Trophoblast cell (in vitro differentiated cells and primary cell): ENCODE results near the gene MID2.
"Not testable (repeated sequence)": the region's sequence is repeated elsewhere in the genome, so short reads cannot be mapped to it uniquely, and the experiment has no call there.

Source experiments
- DNase-seq, 2 donors: peaks; one replicate each; pipeline ENCODE4 v3.0.0-alpha.2; 2016
- H2AFZ ChIP-seq: 2 replicates; pipeline ENCODE4 v1.6.1; 2013; ENCODE audit warnings: low read length, moderate library complexity, mild to moderate bottlenecking; ENCODE audit not compliant: insufficient read depth, poor library complexity
- H2AK5ac ChIP-seq: 2 replicates; pipeline ENCODE4 v1.6.1; 2013; ENCODE audit warnings: mild to moderate bottlenecking, low read length
- H2BK120ac ChIP-seq: 2 replicates; pipeline ENCODE4 v1.6.1; 2013; ENCODE audit warnings: low read length, mild to moderate bottlenecking, moderate library complexity; ENCODE audit not compliant: insufficient read depth, poor library complexity
- H2BK12ac ChIP-seq: 2 replicates; pipeline ENCODE4 v1.6.1; 2013; ENCODE audit warnings: mild to moderate bottlenecking, low read length, moderate library complexity
- H2BK5ac ChIP-seq: 2 replicates; pipeline ENCODE4 v1.6.1; 2013; ENCODE audit warnings: low read length, low read depth, moderate library complexity, mild to moderate bottlenecking; ENCODE audit not compliant: poor library complexity
- H3K14ac ChIP-seq: 2 replicates; pipeline ENCODE4 v1.6.1; 2013; ENCODE audit warnings: mild to moderate bottlenecking, low read length
- H3K18ac ChIP-seq: 2 replicates; pipeline ENCODE4 v1.6.1; 2013; ENCODE audit warnings: mild to moderate bottlenecking, low read length
- H3K23ac ChIP-seq: 2 replicates; pipeline ENCODE4 v1.6.1; 2013; ENCODE audit warnings: low read length
- H3K27ac ChIP-seq: 2 replicates; pipeline ENCODE4 v1.5.1; 2013; ENCODE audit warnings: low read depth, mild to moderate bottlenecking, inconsistent platforms, low read length, moderate library complexity
- H3K27me3 ChIP-seq: 2 replicates; pipeline ENCODE4 v1.6.1; 2013; ENCODE audit warnings: inconsistent platforms, mild to moderate bottlenecking, low read length, moderate library complexity; ENCODE audit not compliant: insufficient read depth
- H3K36me3 ChIP-seq, 2 experiments: 1 replicate in 1 of 2; 2 replicates in 1 of 2; pipeline ENCODE4 v1.6.1; 2013; ENCODE audit warnings: low read length in 2 of 2, mild to moderate bottlenecking in 2 of 2, moderate library complexity in 1 of 2; ENCODE audit not compliant: insufficient read depth in 2 of 2, control insufficient read depth in 1 of 2
- H3K4ac ChIP-seq: 2 replicates; pipeline ENCODE4 v1.6.1; 2013; ENCODE audit warnings: low read depth, mild to moderate bottlenecking, low read length, moderate library complexity
- H3K4me1 ChIP-seq, 2 experiments: 1 replicate in 1 of 2; 2 replicates in 1 of 2; pipeline ENCODE4 v1.6.1; 2013; ENCODE audit warnings: low read length in 2 of 2, mild to moderate bottlenecking in 2 of 2, moderate library complexity in 1 of 2; ENCODE audit not compliant: insufficient read depth in 2 of 2, control insufficient read depth in 1 of 2
- H3K4me2 ChIP-seq: 2 replicates; pipeline ENCODE4 v1.6.1; 2013; ENCODE audit warnings: inconsistent platforms, mild to moderate bottlenecking, low read length, moderate library complexity
- H3K4me3 ChIP-seq: 2 replicates; pipeline ENCODE4 v1.5.1; 2013; ENCODE audit warnings: mild to moderate bottlenecking, low read depth, low read length, inconsistent platforms
- H3K79me1 ChIP-seq: one replicate; pipeline ENCODE4 v1.6.1; 2013; ENCODE audit warnings: low read length
- H3K79me2 ChIP-seq: 2 replicates; pipeline ENCODE4 v1.6.1; 2013; ENCODE audit warnings: low read length, mild to moderate bottlenecking; ENCODE audit not compliant: control insufficient read depth, insufficient read depth, poor library complexity
- H3K9ac ChIP-seq: 2 replicates; pipeline ENCODE4 v1.6.1; 2013; ENCODE audit warnings: mild to moderate bottlenecking, low read length
- H3K9me3 ChIP-seq: 2 replicates; pipeline ENCODE4 v1.6.1; 2013; ENCODE audit warnings: low read depth, mild to moderate bottlenecking, control low read depth, inconsistent platforms, low read length; ENCODE audit not compliant: insufficient read depth
- H4K12ac ChIP-seq: 2 replicates; pipeline ENCODE4 v1.6.1; 2013; ENCODE audit warnings: low read depth, mild to moderate bottlenecking, low read length, moderate library complexity
- H4K8ac ChIP-seq: 2 replicates; pipeline ENCODE4 v1.6.1; 2013; ENCODE audit warnings: low read depth, mild to moderate bottlenecking, low read length, moderate library complexity
- H4K91ac ChIP-seq: one replicate; pipeline ENCODE4 v1.6.1; 2013; ENCODE audit warnings: low read depth, mild to moderate bottlenecking, low read length, moderate library complexity
- WGBS: extraction: QIAGEN DNeasy Blood & Tissue Kit; methylation state at CpG from one replicate; pipeline ENCODE4 v1.1.7; 2013; ENCODE audit warnings: missing lambda C conversion rate; ENCODE audit not compliant: insufficient read length, insufficient coverage; ENCODE audit errors: extremely low coverage; 5-methylcytosine and 5-hydroxymethylcytosine counted together

The MID2 gene

DNA sequence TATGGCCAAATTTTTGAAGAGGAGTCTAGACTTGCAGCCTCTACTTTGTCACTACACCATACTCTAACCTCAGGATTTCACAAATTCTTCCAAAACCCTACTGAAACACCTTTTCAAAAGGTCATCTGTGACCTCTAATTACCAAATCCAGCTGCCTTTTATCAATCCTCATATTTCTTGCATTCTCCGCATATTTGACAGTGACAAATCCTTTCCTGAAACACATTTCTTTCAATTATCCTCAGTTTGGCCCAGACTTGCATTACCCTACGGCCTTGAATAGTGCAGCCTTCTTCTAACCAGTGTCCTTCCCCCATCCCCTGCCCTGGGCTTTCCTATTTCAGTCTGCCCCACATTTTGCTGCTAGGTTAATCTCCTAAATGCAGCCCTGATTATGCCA lies 25.5 kb downstream of the MID2 start:
- H2AK5ac ChIP-seq = no peak overlapping the region
- DNase-seq = peak in 1 of 2 donors; percentile 65
- WGBS = no CpG with 5 or more reads among the region's 2 CpGs
- H2BK12ac ChIP-seq = no peak overlapping the region
- H3K9me3 ChIP-seq = no peaks in the 10 kb centered on the region
- no peak overlapping the region for H2BK5ac ChIP-seq
- H3K27me3 ChIP-seq = no peaks in the 10 kb centered on the region
- H4K8ac ChIP-seq = no peak overlapping the region
- H4K91ac ChIP-seq = no peak overlapping the region
- no peak overlapping the region for H3K23ac ChIP-seq
- H3K4me1 ChIP-seq = no peaks in the 10 kb centered on the region
- H3K9ac ChIP-seq = no peak overlapping the region
- no peak overlapping the region for H2AFZ ChIP-seq
- no peaks in the 10 kb centered on the region for H3K36me3 ChIP-seq
- no peaks in the 10 kb centered on the region for H3K79me2 ChIP-seq
- H4K12ac ChIP-seq = no peak overlapping the region
- H3K14ac ChIP-seq = no peak overlapping the region
- H3K18ac ChIP-seq = no peak overlapping the region
- H3K4me3 ChIP-seq = no peak overlapping the region
- no peaks in the 10 kb centered on the region for H3K79me1 ChIP-seq
- no peak overlapping the region for H3K4me2 ChIP-seq
- H3K4ac ChIP-seq = no peak overlapping the region
- no peak overlapping the region for H3K27ac ChIP-seq
- H2BK120ac ChIP-seq = no peak overlapping the region

DNA sequence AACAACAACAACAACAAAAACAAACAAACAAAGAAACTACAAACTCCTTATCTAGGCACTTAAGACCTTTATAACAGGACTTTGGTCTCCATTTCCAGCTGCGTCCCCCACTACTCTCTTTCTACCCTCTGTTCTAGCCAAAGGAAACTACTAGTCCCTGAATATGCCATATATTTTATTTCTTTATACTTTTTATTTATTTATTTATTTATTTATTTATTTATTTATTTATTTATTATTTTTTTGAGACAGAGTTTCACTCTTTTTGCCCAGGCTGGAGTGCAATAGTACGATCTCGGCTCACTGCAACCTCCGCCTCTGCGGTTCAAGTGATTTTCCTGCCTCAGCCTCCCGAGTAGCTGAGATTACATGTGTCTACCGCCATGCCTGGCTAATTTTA lies 26.0 kb downstream of the MID2 start:
- H3K14ac ChIP-seq, H2BK120ac ChIP-seq, H3K4me2 ChIP-seq, H3K36me3 ChIP-seq, DNase-seq, H3K9ac ChIP-seq, H4K91ac ChIP-seq, H2AFZ ChIP-seq, H3K4me1 ChIP-seq, H4K12ac ChIP-seq, H3K18ac ChIP-seq, H2BK12ac ChIP-seq, H3K23ac ChIP-seq, H3K79me1 ChIP-seq, H2AK5ac ChIP-seq, H3K4me3 ChIP-seq, H3K79me2 ChIP-seq, H3K4ac ChIP-seq, H4K8ac ChIP-seq, H3K27ac ChIP-seq, H3K27me3 ChIP-seq, H3K9me3 ChIP-seq, H2BK5ac ChIP-seq: not testable (repeated sequence)
- no CpG with 5 or more reads among the region's 7 CpGs for WGBS

DNA sequence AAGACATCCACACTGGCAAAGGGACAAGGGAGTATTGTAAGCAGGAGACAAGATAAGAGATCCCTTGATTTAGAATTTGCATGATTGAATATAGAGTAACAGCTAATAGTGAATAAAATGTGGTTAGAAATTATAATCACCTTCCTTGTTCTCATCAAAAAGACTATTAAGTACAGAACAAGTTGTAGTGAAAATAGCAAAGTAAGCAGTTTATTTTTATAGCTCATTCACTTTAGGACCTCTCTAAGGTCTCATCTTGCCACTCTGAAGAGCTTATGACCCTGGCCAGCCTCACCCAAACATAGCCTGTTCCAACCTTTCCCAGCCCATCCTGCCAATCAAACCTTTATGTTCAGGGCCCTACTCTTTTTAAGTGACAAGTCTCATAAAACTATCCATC lies 30.6 kb downstream of the MID2 start:
- no peak overlapping the region for H4K8ac ChIP-seq
- no peaks in the 10 kb centered on the region for H3K36me3 ChIP-seq
- H2BK12ac ChIP-seq = no peak overlapping the region
- no peak overlapping the region for H3K14ac ChIP-seq
- no peak overlapping the region for H3K4me2 ChIP-seq
- H2AFZ ChIP-seq = no peak overlapping the region
- H3K4me1 ChIP-seq = no peaks in the 10 kb centered on the region
- no peak overlapping the region for H4K91ac ChIP-seq
- no peak overlapping the region for H2BK120ac ChIP-seq
- H2BK5ac ChIP-seq = no peak overlapping the region
- H3K9me3 ChIP-seq = no peaks in the 10 kb centered on the region
- H3K18ac ChIP-seq = no peak overlapping the region
- no peak overlapping the region for H2AK5ac ChIP-seq
- no peak overlapping the region for H3K4ac ChIP-seq
- no peak overlapping the region for H3K23ac ChIP-seq
- H3K4me3 ChIP-seq = no peak overlapping the region
- DNase-seq = no peak
- no peaks in the 10 kb centered on the region for H3K79me2 ChIP-seq
- H3K27ac ChIP-seq = no peak overlapping the region
- no peaks in the 10 kb centered on the region for H3K27me3 ChIP-seq
- no peak overlapping the region for H4K12ac ChIP-seq
- H3K79me1 ChIP-seq = no peaks in the 10 kb centered on the region
- H3K9ac ChIP-seq = no peak overlapping the region

DNA sequence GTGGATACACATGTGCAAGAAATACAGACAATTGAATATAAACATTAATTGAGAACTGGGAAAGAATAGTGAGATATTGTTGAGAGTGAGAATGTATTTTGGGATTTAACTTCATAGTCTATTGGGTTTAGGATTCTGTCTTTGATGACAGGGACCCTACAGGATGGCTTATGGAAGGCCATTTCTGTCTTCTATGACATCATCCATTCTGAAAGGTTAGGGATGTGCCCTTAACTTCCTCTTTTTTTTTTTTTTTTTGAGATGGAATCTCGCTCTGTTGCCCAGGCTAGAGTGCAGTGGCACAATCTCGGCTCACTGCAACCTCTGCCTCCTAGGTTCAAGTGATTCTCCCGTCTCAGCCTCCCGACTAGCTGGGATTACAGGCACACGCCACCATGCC lies 31.4 kb downstream of the MID2 start:
- H3K27me3 ChIP-seq, H3K4me3 ChIP-seq: not testable (repeated sequence)

More for the DNA sequence above, 31.4 kb downstream of the MID2 start:
- no CpG with 5 or more reads among the region's 5 CpGs for WGBS
- not testable (repeated sequence) for H4K91ac ChIP-seq, H3K4me2 ChIP-seq, H3K4ac ChIP-seq, H2AK5ac ChIP-seq, H4K12ac ChIP-seq, H3K9me3 ChIP-seq, H3K14ac ChIP-seq, H2BK120ac ChIP-seq, H3K36me3 ChIP-seq, H3K9ac ChIP-seq, H3K23ac ChIP-seq, H2AFZ ChIP-seq, H3K27ac ChIP-seq, H3K79me2 ChIP-seq, H3K18ac ChIP-seq, H2BK5ac ChIP-seq, DNase-seq, H4K8ac ChIP-seq, H3K4me1 ChIP-seq, H3K79me1 ChIP-seq, H2BK12ac ChIP-seq
